HG02943 (cell line): ENCODE measurements around the gene CDC27.
"Not testable (repeated sequence)": the region's sequence is repeated elsewhere in the genome, so short reads cannot be mapped to it uniquely, and the experiment has no call there.

Source experiments
- ATAC-seq: cut with Tn5 transposase; IDR thresholded peaks from one replicate; pipeline ENCODE4 v1.9.1; 2021; ENCODE audit warnings: mild to moderate bottlenecking, low read depth, moderate library complexity; ENCODE audit not compliant: unreplicated experiment

Gene CDC27

GRCh38 chr17:47076171-47076570 is 112.9 kb downstream of the CDC27 start:
- ATAC-seq = no peak

- ATAC-seq = not testable (repeated sequence)
Observed at GRCh38 chr17:47074361-47074760, 114.7 kb downstream of the CDC27 start.

GRCh38 chr17:47073629-47074028 is 115.5 kb downstream of the CDC27 start:
- ATAC-seq = not testable (repeated sequence)

- no peak for ATAC-seq
Observed at GRCh38 chr17:47072886-47073285, 116.2 kb downstream of the CDC27 start.

- ATAC-seq = not testable (repeated sequence)
Observed at GRCh38 chr17:47071171-47071570, 117.9 kb downstream of the CDC27 start.

GRCh38 chr17:47070266-47070665 is 118.8 kb downstream of the CDC27 start:
- not testable (repeated sequence) for ATAC-seq
